T-helper 17 cell (primary cell): Measurements from ENCODE around the gene ADGRG4. TPM values are rescaled to one million over a fixed set of nuclear protein-coding genes. Genes with fewer than 3 reads are reported as not detected.
"Not testable (repeated sequence)": the region's sequence is repeated elsewhere in the genome, so short reads cannot be mapped to it uniquely, and the experiment has no call there.

Experiments
- ATAC-seq: fragments of 150-1000 bp; cut with Tn5 transposase; 2 replicates; pipeline ENCODE4 v1.10.0; 2021; ENCODE audit warnings: mild to moderate bottlenecking, moderate library complexity
- DNase-seq, 3 donors: peaks; one replicate each; pipeline versions ENCODE4 v3.0.0 to v3.0.0-alpha.2; 2020 to 2021
- H3K9me3 ChIP-seq: one replicate; pipeline ENCODE4 v1.7.0; 2013; ENCODE audit warnings: low read length, mild to moderate bottlenecking; ENCODE audit not compliant: control insufficient read depth, poor library complexity, severe bottlenecking
- H3K27ac Mint-ChIP-seq: one replicate; pipeline ENCODE4 v1.8.0; 2022; ENCODE audit warnings: mild to moderate bottlenecking, moderate library complexity, mixed read lengths
- H3K27me3 Mint-ChIP-seq: one replicate; pipeline ENCODE4 v1.8.0; 2022; ENCODE audit warnings: mixed read lengths
- H3K36me3 Mint-ChIP-seq: one replicate; pipeline ENCODE4 v1.8.0; 2022; ENCODE audit warnings: low read depth, mixed read lengths
- H3K4me1 Mint-ChIP-seq: one replicate; pipeline ENCODE4 v1.8.0; 2022; ENCODE audit warnings: mild to moderate bottlenecking, mixed read lengths
- H3K4me3 Mint-ChIP-seq: one replicate; pipeline ENCODE4 v1.8.0; 2022; ENCODE audit warnings: mild to moderate bottlenecking, moderate library complexity, mixed read lengths
- total RNA-seq, 4 donors: library from RNA in 2 of 4; stranded (reverse) in 2 of 4; gene quantifications; one replicate each; pipeline ENCODE4 v1.2.3 and lab custom pipeline; 2022 to 2026

Gene ADGRG4
- total RNA-seq (not detected), total RNA-seq (lab: John Stamatoyannopoulos, UW) (0 reads per million in 2 donors)

DNA sequence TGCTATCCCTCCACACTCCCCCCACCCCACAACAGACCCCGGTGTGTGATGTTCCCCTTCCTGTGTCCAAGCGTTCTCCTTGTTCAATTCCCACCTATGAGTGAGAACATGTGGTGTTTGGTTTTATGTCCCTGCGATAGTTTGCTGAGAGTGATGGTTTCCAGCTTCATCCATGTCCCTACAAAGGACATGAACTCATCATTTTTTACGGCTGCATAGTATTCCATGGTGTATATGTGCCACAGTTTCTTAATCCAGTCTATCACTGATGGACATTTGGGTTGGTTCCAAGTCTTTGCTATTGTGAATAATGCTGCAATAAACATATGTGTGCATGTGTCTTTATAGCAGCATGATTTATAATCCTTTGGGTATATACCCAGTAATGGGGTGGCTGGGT is at the start of gene ADGRG4:
Gene ADGRG4, plus strand, starts transcription at position 243 of the 400 bp plus-strand sequence. CDS start 7,815 bp downstream, outside the sequence.
- H3K4me1 Mint-ChIP-seq, H3K36me3 Mint-ChIP-seq, H3K4me3 Mint-ChIP-seq, H3K27me3 Mint-ChIP-seq, H3K9me3 ChIP-seq, DNase-seq, ATAC-seq, H3K27ac Mint-ChIP-seq: not testable (repeated sequence)

DNA sequence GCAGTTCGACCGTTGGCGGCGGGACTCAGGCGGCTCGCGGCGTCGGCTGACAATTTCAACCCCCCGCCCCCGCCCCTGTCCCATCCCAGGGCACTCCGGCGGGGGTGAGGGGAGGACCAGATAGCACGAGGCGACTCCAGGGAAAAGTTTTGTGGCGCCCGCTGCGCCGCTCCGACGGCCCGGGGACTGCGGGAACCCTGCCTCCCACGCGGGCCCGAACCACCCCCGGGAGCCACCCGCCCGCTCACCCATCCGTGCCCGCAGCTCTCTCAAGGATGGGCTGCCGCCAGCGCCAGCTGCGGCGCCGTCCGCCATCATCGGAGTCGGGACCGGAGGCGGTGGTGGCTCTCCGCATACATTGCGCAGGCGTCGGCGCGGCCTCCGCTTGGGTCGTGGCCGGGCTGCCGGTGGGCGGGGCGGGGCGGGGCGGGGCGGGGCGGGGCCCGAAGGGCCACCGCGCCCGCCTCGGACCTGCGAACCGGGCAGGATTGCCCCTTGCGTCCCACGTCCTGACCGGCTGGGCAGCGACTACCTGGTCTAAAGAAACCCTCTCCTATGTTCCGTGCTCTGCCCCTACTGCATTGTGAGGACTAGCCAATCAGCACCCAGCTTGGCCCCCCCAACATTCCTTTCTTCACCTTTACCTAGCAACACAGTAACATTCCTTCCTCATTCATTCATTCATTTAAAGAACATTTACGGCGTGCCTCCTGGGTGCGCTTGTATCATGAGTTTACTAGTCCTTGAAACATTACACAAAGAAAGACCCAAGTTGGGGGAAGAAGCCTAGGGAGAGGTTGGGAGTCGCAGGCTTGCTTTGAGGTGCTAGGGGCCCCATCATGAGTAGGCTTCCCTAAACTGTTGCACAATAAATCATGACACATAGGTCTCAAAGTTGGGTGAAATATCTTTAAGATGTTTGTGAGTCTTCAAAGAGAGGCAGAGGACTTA is 49.4 kb upstream of the ADGRG4 start, which contains the start of gene MAP7D3:
Gene MAP7D3, minus strand, starts transcription at position 360 of the 951 bp plus-strand sequence. Its CDS starts 42 bp downstream, at position 318.
- Mint-ChIP-seq H3K27ac (peak within 1 kb of the TSS; percentile 74), H3K4me1 (peaks cover 3% of the 10 kb centered on the region), H3K36me3 (peaks cover 3% of the 10 kb centered on the region), H3K4me3 (peak within 1 kb of the TSS; percentile 92), H3K27me3 (no peaks in the 10 kb centered on the region)
- peak; percentile 94 for ATAC-seq
- H3K9me3 ChIP-seq = no peaks in the 10 kb centered on the region
- DNase-seq = peak; percentile 53 to 61 (median 59)

- Mint-ChIP-seq H3K4me3 (no peak overlapping the region), H3K27me3 (no peaks in the 10 kb centered on the region), H3K36me3 (peaks cover 3% of the 10 kb centered on the region), H3K27ac (no peak overlapping the region), H3K4me1 (peaks cover 9% of the 10 kb centered on the region)
- ATAC-seq = no peak
- no peaks in the 10 kb centered on the region for H3K9me3 ChIP-seq
- no peak for DNase-seq
These were observed 45.2 kb upstream of the ADGRG4 start for GRCh38 chrX:136255541-136255940.

GRCh38 chrX:136256026-136256425 is 44.7 kb upstream of the ADGRG4 start:
- Mint-ChIP-seq H3K36me3 (peaks cover 3% of the 10 kb centered on the region), H3K27ac (no peak overlapping the region), H3K4me1 (peaks cover 9% of the 10 kb centered on the region), H3K4me3 (no peak overlapping the region), H3K27me3 (no peaks in the 10 kb centered on the region)
- no peak for ATAC-seq
- no peak for DNase-seq
- no peaks in the 10 kb centered on the region for H3K9me3 ChIP-seq

DNA sequence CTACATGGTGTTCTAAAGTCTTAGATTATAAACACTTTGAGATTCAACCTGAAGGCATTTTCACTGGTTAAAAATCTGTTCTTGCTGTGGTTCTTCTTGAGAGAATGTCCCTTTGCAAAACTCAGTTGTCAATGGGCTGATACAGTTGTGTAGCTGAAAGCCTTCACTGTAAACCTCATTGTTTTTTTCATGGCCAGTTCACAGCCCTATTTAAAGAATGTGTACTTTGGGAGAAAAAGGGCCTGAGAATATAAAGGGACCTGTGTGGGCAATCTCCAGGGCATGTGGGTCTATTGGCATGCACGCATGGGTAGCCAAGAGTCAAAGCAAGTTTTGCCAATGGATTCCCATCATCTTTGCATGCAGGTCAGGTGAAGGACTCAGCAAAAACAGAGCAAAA is 41.8 kb upstream of the ADGRG4 start:
- Mint-ChIP-seq H3K36me3 (no peaks in the 10 kb centered on the region), H3K27ac (no peak overlapping the region), H3K27me3 (no peaks in the 10 kb centered on the region), H3K4me3 (no peak overlapping the region), H3K4me1 (peaks cover 6% of the 10 kb centered on the region)
- no peaks in the 10 kb centered on the region for H3K9me3 ChIP-seq
- ATAC-seq (no peak), DNase-seq (no peak)

DNA sequence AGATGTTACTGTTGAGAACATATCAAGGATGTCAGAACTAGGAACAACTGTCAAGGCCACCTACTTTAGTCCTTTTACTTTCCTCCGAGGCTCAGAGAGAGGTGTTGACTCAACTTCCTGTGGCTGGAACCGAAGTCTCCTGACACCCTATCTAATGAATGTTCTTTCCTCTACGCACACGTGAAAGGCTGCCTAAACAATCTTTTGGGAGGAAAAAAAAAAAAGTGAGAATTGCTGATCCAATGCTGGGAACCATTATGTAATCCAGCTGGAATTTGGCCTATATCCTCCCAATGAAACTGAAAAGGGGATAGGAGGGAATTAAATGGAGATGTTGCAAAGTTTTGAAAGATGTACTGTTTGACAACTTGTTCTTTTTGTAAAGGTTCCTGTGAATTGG is 41.2 kb upstream of the ADGRG4 start:
- H3K4me1 Mint-ChIP-seq = peaks cover 6% of the 10 kb centered on the region
- H3K27me3 Mint-ChIP-seq = no peaks in the 10 kb centered on the region
- no peaks in the 10 kb centered on the region for H3K36me3 Mint-ChIP-seq
- H3K27ac Mint-ChIP-seq = peak overlapping the region; percentile 67
- H3K9me3 ChIP-seq = no peaks in the 10 kb centered on the region
- H3K4me3 Mint-ChIP-seq = no peak overlapping the region
- no peak for ATAC-seq
- DNase-seq = no peak

DNA sequence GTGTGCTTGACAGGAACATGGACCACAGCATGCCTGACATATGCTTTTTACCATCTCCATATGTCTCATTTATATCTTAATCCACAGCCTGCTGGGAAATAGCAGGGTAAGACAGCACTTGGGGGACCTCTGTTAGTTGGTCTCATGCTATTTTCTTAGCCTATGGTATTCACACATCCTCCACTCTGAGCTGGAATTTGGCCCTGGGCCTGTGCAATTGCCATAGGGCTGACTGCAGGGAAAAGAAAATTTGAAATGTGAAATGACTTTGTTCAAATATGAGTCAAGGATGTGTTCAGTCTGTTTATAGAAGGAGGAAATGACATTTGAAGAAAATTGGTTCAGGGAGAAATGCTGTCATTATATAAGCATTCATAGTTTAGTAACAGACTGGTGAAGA is 40.0 kb upstream of the ADGRG4 start:
- ATAC-seq = no peak
- no peak for DNase-seq
- Mint-ChIP-seq H3K4me3 (no peak overlapping the region), H3K36me3 (no peaks in the 10 kb centered on the region), H3K27ac (no peak overlapping the region), H3K27me3 (no peaks in the 10 kb centered on the region), H3K4me1 (peaks cover 6% of the 10 kb centered on the region)
- H3K9me3 ChIP-seq = no peaks in the 10 kb centered on the region

DNA sequence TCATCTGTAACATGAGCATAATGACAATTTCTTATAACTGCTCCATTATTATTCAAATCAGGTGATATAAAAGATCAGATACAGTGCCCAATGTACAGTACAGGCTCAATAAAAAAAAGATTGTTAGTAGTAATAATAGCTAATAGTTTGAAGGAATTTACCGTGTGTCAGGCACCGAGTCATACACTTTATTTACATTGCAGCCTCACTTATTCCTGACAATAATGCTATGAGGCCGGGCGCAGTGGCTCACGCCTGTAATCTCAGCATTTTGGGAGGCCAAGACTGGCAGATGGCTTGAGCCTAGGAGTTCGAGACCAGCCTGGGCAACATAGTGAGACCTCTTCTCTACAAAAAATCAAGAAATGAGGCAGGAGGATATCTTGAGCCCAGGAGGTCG is 39.4 kb upstream of the ADGRG4 start:
- Mint-ChIP-seq H3K4me1 (peaks cover 6% of the 10 kb centered on the region), H3K27ac (no peak overlapping the region), H3K4me3 (no peak overlapping the region), H3K27me3 (no peaks in the 10 kb centered on the region), H3K36me3 (no peaks in the 10 kb centered on the region)
- DNase-seq (no peak), ATAC-seq (no peak)
- H3K9me3 ChIP-seq = no peaks in the 10 kb centered on the region

DNA sequence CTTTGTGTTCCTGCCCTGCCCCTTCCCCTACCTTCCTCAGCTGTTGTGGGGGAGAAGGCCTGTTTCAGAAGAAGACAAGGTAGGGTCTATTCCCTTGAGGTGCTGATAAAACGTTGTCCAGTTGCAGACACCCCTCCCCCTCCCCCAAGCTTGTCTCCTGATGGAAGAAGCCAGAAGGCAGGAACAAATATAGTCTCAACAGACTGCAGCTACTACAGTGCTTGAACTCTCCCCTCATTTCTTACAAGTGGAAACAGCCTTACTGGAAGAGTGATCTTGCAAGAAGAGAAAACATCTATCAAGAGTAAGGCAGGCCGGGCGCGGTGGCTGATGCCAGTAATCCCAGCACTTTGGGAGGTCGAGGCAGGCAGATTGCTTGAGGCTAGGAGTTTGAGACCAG is 38.5 kb upstream of the ADGRG4 start:
- no peak overlapping the region for H3K4me3 Mint-ChIP-seq
- no peak overlapping the region for H3K27ac Mint-ChIP-seq
- DNase-seq (no peak), ATAC-seq (no peak)
- peaks cover 4% of the 10 kb centered on the region for H3K4me1 Mint-ChIP-seq
- H3K9me3 ChIP-seq = no peaks in the 10 kb centered on the region
- no peaks in the 10 kb centered on the region for H3K27me3 Mint-ChIP-seq
- H3K36me3 Mint-ChIP-seq = no peaks in the 10 kb centered on the region

- ATAC-seq (no peak), DNase-seq (no peak)
- H3K27me3 Mint-ChIP-seq = no peaks in the 10 kb centered on the region
- no peak overlapping the region for H3K27ac Mint-ChIP-seq
- H3K4me1 Mint-ChIP-seq = peaks cover 4% of the 10 kb centered on the region
- H3K9me3 ChIP-seq = no peaks in the 10 kb centered on the region
- no peaks in the 10 kb centered on the region for H3K36me3 Mint-ChIP-seq
- H3K4me3 Mint-ChIP-seq = no peak overlapping the region
These were observed 37.9 kb upstream of the ADGRG4 start for GRCh38 chrX:136262812-136263315.

GRCh38 chrX:136266828-136267227 is 33.9 kb upstream of the ADGRG4 start:
- no peaks in the 10 kb centered on the region for H3K4me1 Mint-ChIP-seq

GRCh38 chrX:136268051-136269048 is 32.4 kb upstream of the ADGRG4 start:
- ATAC-seq = peak; percentile 54
- Mint-ChIP-seq H3K27ac (no peak overlapping the region), H3K4me3 (no peak overlapping the region), H3K4me1 (peaks cover under 1% of the 10 kb centered on the region), H3K27me3 (no peaks in the 10 kb centered on the region), H3K36me3 (no peaks in the 10 kb centered on the region)
- peak in 2 of 3 donors; percentile 9 to 21 for DNase-seq
- H3K9me3 ChIP-seq = no peaks in the 10 kb centered on the region

More at GRCh38 chrX:136266828-136267227, 33.9 kb upstream of the ADGRG4 start:
- Mint-ChIP-seq H3K27me3 (no peaks in the 10 kb centered on the region), H3K4me3 (no peak overlapping the region), H3K27ac (no peak overlapping the region), H3K36me3 (no peaks in the 10 kb centered on the region)
- DNase-seq = no peak
- no peaks in the 10 kb centered on the region for H3K9me3 ChIP-seq
- ATAC-seq = no peak

DNA sequence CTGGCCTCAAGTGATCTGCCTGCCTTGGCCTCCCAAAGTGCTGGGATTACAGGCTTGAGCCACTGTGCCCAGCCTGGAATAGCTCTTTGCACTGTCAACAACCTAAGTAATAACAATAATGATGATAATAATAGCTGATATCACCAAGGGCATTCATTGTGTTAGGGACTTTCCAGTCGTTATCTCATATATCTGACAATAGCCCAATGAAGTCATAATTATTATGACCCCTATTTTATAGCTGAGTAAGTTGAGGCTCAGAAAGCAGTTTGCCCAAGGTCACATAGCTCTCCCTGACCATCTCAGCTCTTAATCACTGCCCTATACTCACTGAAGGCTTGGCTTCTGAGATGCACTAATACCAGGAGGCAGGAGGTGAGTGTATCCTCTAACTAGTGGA is 30.8 kb upstream of the ADGRG4 start:
- ATAC-seq (no peak), DNase-seq (no peak)
- peaks cover 2% of the 10 kb centered on the region for H3K4me1 Mint-ChIP-seq
- no peaks in the 10 kb centered on the region for H3K36me3 Mint-ChIP-seq
- H3K4me3 Mint-ChIP-seq = no peak overlapping the region
- no peaks in the 10 kb centered on the region for H3K9me3 ChIP-seq
- H3K27ac Mint-ChIP-seq = no peak overlapping the region
- H3K27me3 Mint-ChIP-seq = no peaks in the 10 kb centered on the region
